A673 (cell line): Measurements from ENCODE around the gene POMGNT2. TPM values are rescaled to one million over a fixed set of nuclear protein-coding genes. Genes with fewer than 3 reads are reported as not detected.

ENCODE experiments used
- BruUV-seq: library from RNA; stranded (reverse); fragments of 400-500 nt; replicated peaks from 2 replicates; lab custom pipeline; 2021; lab: Mats Ljungman, UMichigan
- CTCF ChIA-PET: fragments of 300-600 bp; sonication (Branson Sonifier 250); formaldehyde crosslinking; loops from one replicate; lab custom pipeline; 2022; ENCODE audit warnings: antibody characterized with exemption; lab: Charles Lee
- POLR2A ChIA-PET: fragments of 300-600 bp; sonication (Branson Sonifier 250); formaldehyde crosslinking; loops from one replicate; lab custom pipeline; 2022; ENCODE audit warnings: antibody characterized with exemption; ENCODE audit not compliant: low non-redundant PET; lab: Charles Lee
- DNase-seq: peaks from one replicate; pipeline ENCODE4 v3.0.0-alpha.2; 2015; ENCODE audit warnings: low spot score
- H3K27ac ChIP-seq: fragments of 200-600 bp; sonication (generic); 2 replicates; pipeline ENCODE4 v1.5.1; 2016; ENCODE audit warnings: mixed run types, low read depth, mild to moderate bottlenecking, mixed read lengths, antibody characterized with exemption, low read length; ENCODE audit not compliant: poor library complexity, severe bottlenecking
- H3K27me3 ChIP-seq: fragments of 200-600 bp; sonication (generic); replicated peaks from 2 replicates; pipeline ENCODE4 v1.6.1; 2017; ENCODE audit warnings: mixed run types, low read depth, mild to moderate bottlenecking, mixed read lengths, antibody characterized with exemption, low read length; ENCODE audit not compliant: insufficient read depth, poor library complexity
- H3K36me3 ChIP-seq: fragments of 200-600 bp; sonication (generic); 2 replicates; pipeline ENCODE4 v1.6.1; 2016; ENCODE audit warnings: mixed run types, mild to moderate bottlenecking, mixed read lengths, antibody characterized with exemption, low read length; ENCODE audit not compliant: insufficient read depth, poor library complexity, severe bottlenecking
- H3K4me1 ChIP-seq: fragments of 200-600 bp; sonication (generic); 2 replicates; pipeline ENCODE4 v1.6.1; 2017; ENCODE audit warnings: mixed run types, mild to moderate bottlenecking, mixed read lengths, antibody characterized with exemption, low read length; ENCODE audit not compliant: insufficient read depth, poor library complexity, severe bottlenecking
- H3K4me3 ChIP-seq: fragments of 200-600 bp; sonication (generic); 2 replicates; pipeline ENCODE4 v1.5.1; 2016; ENCODE audit warnings: low read depth, mixed run types, mild to moderate bottlenecking, mixed read lengths, low read length; ENCODE audit not compliant: poor library complexity, severe bottlenecking
- H3K9me3 ChIP-seq: fragments of 200-600 bp; sonication (generic); 2 replicates; pipeline ENCODE4 v1.6.1; 2016; ENCODE audit warnings: mixed run types, low read depth, mild to moderate bottlenecking, mixed read lengths, antibody characterized with exemption, low read length; ENCODE audit not compliant: poor library complexity, severe bottlenecking
- EZH2 ChIP-seq: fragments of 200-600 bp; sonication (generic); IDR thresholded peaks from 2 replicates; pipeline ENCODE4 v1.6.1; 2017; ENCODE audit warnings: borderline replicate concordance, low read depth, mild to moderate bottlenecking, mixed read lengths, antibody characterized with exemption, low read length; ENCODE audit not compliant: poor library complexity, severe bottlenecking
- intact Hi-C: fragments of 100-400 bp; cut with micrococcal nuclease; formaldehyde crosslinking; loops from one replicate; pipeline ENCODE4 v1.10.0; 2022; ENCODE audit not compliant: unreplicated experiment
- total RNA-seq: library from RNA; stranded (reverse); gene quantifications from 2 replicates; pipeline ENCODE4 v1.2.3, GENCODE V29; 2021
- TF ChIP-seq, protein P1 (sequence below): fragments of 300-800, 200-600 bp; sonication (generic); conservative IDR thresholded peaks from 2 replicates; pipeline ENCODE4 v1.5.1; 2017; ENCODE audit warnings: low read depth, mild to moderate bottlenecking, antibody characterized with exemption, low read length, moderate library complexity, mixed read lengths

POMGNT2 gene
- total RNA-seq, 1 experiment from 2014 or later = 6.5 TPM

DNA sequence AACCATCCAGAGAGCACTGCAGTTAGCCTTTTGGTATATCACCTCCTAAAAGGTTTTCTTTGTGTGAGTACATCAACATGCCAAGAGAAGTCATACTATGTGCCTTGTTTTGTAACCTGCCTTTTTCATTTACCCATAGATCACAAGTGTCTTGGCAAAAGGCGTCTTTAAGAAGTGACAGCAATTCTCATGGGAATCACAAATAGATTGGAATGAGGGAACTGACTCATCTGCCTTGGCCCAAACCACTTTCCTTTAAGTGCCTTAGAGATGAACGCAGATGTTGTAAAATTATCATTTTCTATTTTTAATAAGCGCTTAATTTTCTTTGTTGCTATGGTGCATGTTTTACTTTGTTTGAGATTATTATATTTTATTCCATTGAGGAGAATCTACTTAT is 20.7 kb upstream of the POMGNT2 start:
- ChIA-PET POLR2A (no interaction called here), CTCF (no interaction called here)
- no TSS peak for BruUV-seq
- Histone ChIP-seq H3K4me1 (no peaks in the 10 kb centered on the region), H3K27me3 (no peaks in the 10 kb centered on the region), H3K4me3 (no peak overlapping the region), H3K36me3 (no peaks in the 10 kb centered on the region), H3K27ac (no peak overlapping the region), H3K9me3 (no peaks in the 10 kb centered on the region)
- no peak for TF ChIP-seq EZH2
- TF ChIP-seq, protein P1, sequence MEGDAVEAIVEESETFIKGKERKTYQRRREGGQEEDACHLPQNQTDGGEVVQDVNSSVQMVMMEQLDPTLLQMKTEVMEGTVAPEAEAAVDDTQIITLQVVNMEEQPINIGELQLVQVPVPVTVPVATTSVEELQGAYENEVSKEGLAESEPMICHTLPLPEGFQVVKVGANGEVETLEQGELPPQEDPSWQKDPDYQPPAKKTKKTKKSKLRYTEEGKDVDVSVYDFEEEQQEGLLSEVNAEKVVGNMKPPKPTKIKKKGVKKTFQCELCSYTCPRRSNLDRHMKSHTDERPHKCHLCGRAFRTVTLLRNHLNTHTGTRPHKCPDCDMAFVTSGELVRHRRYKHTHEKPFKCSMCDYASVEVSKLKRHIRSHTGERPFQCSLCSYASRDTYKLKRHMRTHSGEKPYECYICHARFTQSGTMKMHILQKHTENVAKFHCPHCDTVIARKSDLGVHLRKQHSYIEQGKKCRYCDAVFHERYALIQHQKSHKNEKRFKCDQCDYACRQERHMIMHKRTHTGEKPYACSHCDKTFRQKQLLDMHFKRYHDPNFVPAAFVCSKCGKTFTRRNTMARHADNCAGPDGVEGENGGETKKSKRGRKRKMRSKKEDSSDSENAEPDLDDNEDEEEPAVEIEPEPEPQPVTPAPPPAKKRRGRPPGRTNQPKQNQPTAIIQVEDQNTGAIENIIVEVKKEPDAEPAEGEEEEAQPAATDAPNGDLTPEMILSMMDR = no peak
- intact Hi-C loops = no loop called here
- DNase-seq = peak; percentile 15

DNA sequence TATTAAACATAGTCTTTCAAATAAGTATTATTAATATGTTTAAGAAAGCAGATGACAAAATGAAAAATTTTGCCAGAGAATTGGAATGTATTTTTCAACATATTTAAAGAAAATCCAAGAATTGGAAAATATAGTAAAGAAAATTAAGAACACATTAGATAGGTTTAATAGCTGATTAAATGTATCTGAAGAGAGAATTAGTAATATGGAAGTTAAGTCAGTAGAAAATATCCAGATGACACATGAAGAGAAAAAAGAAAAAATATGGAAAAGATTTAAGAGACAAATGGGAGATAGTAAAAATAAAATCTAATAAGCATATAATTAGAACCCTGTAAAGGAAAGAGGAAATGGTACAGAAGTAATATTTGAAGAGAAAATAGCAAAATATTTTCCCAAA is 18.0 kb upstream of the POMGNT2 start:
- H3K27me3 ChIP-seq = no peaks in the 10 kb centered on the region
- intact Hi-C loops = no loop called here
- H3K27ac ChIP-seq = no peak overlapping the region
- ChIA-PET CTCF (no interaction called here), POLR2A (no interaction called here)
- DNase-seq = no peak
- BruUV-seq = no TSS peak
- TF ChIP-seq EZH2 = no peak
- TF ChIP-seq, protein P1 = no peak
- no peaks in the 10 kb centered on the region for H3K9me3 ChIP-seq
- no peaks in the 10 kb centered on the region for H3K4me1 ChIP-seq
- H3K36me3 ChIP-seq = no peaks in the 10 kb centered on the region
- H3K4me3 ChIP-seq = no peak overlapping the region

DNA sequence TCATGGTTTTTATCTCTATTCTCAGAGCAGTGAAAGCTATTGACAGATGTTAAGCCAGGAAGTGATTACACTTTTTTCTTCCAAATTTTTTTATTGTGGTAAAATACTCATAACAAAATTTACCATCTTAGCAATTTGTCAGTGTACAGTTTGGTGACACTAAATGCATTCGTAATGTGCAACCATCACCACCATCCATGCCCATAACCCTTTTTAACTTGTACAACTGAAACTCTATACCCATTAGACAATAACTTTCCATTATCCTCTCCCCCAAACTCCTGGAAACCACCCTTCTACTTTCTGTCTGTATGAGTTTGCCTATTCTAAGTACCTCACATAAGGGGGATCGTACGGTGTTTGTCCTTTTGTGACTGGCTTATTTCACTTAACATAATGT is 15.1 kb upstream of the POMGNT2 start:
- TF ChIP-seq, protein P1 = no peak
- TF ChIP-seq EZH2 = no peak
- H3K4me1 ChIP-seq = no peaks in the 10 kb centered on the region
- no peak overlapping the region for H3K4me3 ChIP-seq
- H3K27me3 ChIP-seq = no peaks in the 10 kb centered on the region
- no TSS peak for BruUV-seq
- no peaks in the 10 kb centered on the region for H3K9me3 ChIP-seq
- no peak for DNase-seq
- ChIA-PET POLR2A (no interaction called here), CTCF (no interaction called here)
- no peak overlapping the region for H3K27ac ChIP-seq
- intact Hi-C loops = no loop called here
- no peaks in the 10 kb centered on the region for H3K36me3 ChIP-seq
